Measurements from ENCODE around the gene DGKQ. TPM values are rescaled to one million over a fixed set of nuclear protein-coding genes. Genes with fewer than 3 reads are reported as not detected.

Gene DGKQ
- polyA plus RNA-seq, 1 of the 3 experiments (the other 2 are of a cell fraction) = 10.9 TPM

- peaks cover 62% of the 10 kb centered on the region for H4K20me1 ChIP-seq (ENCODE audit: insufficient read depth)
- ChIA-PET POLR2A (interaction anchor here (0.6 kb wide), 1 partner anchor 182 kb away, joined by 3 read pairs; no protein-coding TSS in a partner anchor), CTCF (no interaction called here)
- H3K36me3 ChIP-seq (replicated peaks in 1 of 2; ENCODE audit: control insufficient read depth in 1 of 2, insufficient read depth in 2 of 2, low read length in 1 of 2) = no peaks in the 10 kb centered on the region
- H3K9ac ChIP-seq = no peak overlapping the region
- peaks cover 0 to 2% of the 10 kb centered on the region in 2 experiments; a peak in 1 of 4 replicates for H3K4me1 ChIP-seq (ENCODE audit: control insufficient read depth in 1 of 2, insufficient read depth in 2 of 2, low read depth in 1 of 2, low read length in 1 of 2)
- no peak overlapping the region for H3K4me2 ChIP-seq
- H3K9me2 ChIP-seq = no peaks in the 10 kb centered on the region
- TF ChIP-seq ZBTB33 (IDR thresholded peaks at IDR 0.05; ENCODE audit: borderline replicate concordance, low read depth) (no peak), USF1 (IDR thresholded peaks at IDR 0.05; ENCODE audit: borderline replicate concordance, low read depth) (no peak), RFX5 (IDR thresholded peaks at IDR 0.05; ENCODE audit: low read length) (no peak), FOXJ3 (CRISPR knock-in tag; IDR thresholded peaks at IDR 0.05) (no peak), MEF2A (IDR thresholded peaks at IDR 0.05; ENCODE audit: borderline replicate concordance, low read depth) (no peak), SIN3A (IDR thresholded peaks at IDR 0.05; ENCODE audit: borderline replicate concordance, low read depth, low read length) (no peak), YY1 (IDR thresholded peaks at IDR 0.05; ENCODE audit: low read depth) (no peak), TCF12 (IDR thresholded peaks at IDR 0.05) (no peak), POLR2AphosphoS5 (IDR thresholded peaks at IDR 0.05; ENCODE audit: low read depth, low read length) (no peak), MXI1 (IDR thresholded peaks at IDR 0.05; ENCODE audit: low read depth, low read length) (no peak), RXRA (IDR thresholded peaks at IDR 0.05; ENCODE audit: borderline replicate concordance, low read depth) (no peak), SMC3 (IDR thresholded peaks at IDR 0.05; ENCODE audit: low read depth, low read length) (no peak), ELF1 (IDR thresholded peaks at IDR 0.05) (no peak), IRF3 (IDR thresholded peaks at IDR 0.05; ENCODE audit: low read depth, low read length) (no peak)
- TF ChIP-seq, protein P1, sequence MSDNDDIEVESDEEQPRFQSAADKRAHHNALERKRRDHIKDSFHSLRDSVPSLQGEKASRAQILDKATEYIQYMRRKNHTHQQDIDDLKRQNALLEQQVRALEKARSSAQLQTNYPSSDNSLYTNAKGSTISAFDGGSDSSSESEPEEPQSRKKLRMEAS (IDR thresholded peaks at IDR 0.05; ENCODE audit: low read depth) = no peak
- H3F3A ChIP-seq (replicated peaks; ENCODE audit: insufficient read depth) = no peaks in the 10 kb centered on the region
- H3K27me3 ChIP-seq (ENCODE audit: insufficient read depth) = no peaks in the 10 kb centered on the region
- H3K27ac ChIP-seq (ENCODE audit: low read depth in 2 of 2, low read length in 1 of 2) = no peak overlapping the region
- 79% methylated on average over 18 of the region's 18 CpGs for WGBS (ENCODE audit: low lambda C conversion rate)
- peaks cover 89% of the 10 kb centered on the region for H3K79me2 ChIP-seq (ENCODE audit: insufficient read depth)
- H2AFZ ChIP-seq (ENCODE audit: low read depth) = no peak overlapping the region
- H3K9me3 ChIP-seq = no peaks in the 10 kb centered on the region
- no peak overlapping the region for H3K4me3 ChIP-seq (ENCODE audit: low read depth in 2 of 2, low read length in 1 of 2)
- DNase-seq = peak; percentile 46
These were observed 49.0 kb downstream of the DGKQ start for GRCh38 chr4:924107-925096.
